GM12892 (cell line): Measurements from ENCODE around the gene VCAN.

Experiments
- POLR2A ChIP-seq: IDR thresholded peaks from 2 replicates; pipeline ENCODE4 v1.6.1; 2011; ENCODE audit warnings: low read depth, low read length, control low read depth
- POLR2AphosphoS5 ChIP-seq: IDR thresholded peaks from 2 replicates; pipeline ENCODE4 v1.6.1; 2011; ENCODE audit warnings: low read depth, low read length, control low read depth
- TAF1 ChIP-seq: IDR thresholded peaks from 2 replicates; pipeline ENCODE4 v1.6.1; 2011; ENCODE audit warnings: low read depth, mild to moderate bottlenecking, control low read depth, low read length, borderline replicate concordance

GRCh38 chr5:83572271-83572670, 100.7 kb downstream of the VCAN start:
- TF ChIP-seq POLR2AphosphoS5, result no peak
- TF ChIP-seq POLR2A, result no peak
- TF ChIP-seq TAF1, result no peak
